HG02759 (cell line): Measurements from ENCODE around the gene C19orf38.

Source experiments
- ATAC-seq: cut with Tn5 transposase; IDR thresholded peaks from one replicate; pipeline ENCODE4 v1.9.1; 2021; ENCODE audit warnings: mild to moderate bottlenecking, moderate library complexity; ENCODE audit not compliant: unreplicated experiment

Gene C19orf38, protein sequence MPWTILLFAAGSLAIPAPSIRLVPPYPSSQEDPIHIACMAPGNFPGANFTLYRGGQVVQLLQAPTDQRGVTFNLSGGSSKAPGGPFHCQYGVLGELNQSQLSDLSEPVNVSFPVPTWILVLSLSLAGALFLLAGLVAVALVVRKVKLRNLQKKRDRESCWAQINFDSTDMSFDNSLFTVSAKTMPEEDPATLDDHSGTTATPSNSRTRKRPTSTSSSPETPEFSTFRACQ

DNA sequence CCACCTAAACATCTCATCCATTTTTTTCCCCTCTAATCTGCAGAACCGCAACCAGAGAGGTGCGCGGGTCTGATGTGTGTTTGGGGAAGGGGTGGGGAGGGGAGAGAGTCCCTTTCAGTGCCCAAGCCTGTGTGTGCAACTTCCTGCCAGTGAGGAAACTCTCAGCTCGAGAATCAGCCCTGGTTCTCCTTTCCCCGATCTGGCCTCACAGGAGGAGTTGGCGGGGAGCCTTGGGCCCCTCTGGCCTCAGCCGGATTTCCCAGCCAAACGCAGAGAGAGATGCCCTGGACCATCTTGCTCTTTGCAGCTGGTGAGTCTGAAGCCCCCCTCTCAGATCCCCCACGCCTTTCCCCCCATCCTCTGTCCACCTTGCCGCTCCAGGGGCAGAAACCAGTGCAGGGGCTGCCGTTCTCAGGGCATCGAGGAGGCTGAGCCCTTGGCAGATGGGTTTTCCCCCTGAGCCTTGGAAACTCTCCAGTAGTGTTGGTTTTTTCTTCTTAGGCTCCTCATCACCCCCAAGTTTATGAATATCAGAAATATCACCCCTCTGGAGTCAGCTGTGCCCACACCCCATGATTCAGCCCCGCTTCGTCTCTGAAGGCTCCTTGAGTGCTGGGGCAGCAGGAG, at the start of gene C19orf38:
C19orf38 (plus strand) TSS at position 186 of the 627 bp plus-strand sequence; CDS start at position 280, 94 bp downstream.
- no peak for ATAC-seq

DNA sequence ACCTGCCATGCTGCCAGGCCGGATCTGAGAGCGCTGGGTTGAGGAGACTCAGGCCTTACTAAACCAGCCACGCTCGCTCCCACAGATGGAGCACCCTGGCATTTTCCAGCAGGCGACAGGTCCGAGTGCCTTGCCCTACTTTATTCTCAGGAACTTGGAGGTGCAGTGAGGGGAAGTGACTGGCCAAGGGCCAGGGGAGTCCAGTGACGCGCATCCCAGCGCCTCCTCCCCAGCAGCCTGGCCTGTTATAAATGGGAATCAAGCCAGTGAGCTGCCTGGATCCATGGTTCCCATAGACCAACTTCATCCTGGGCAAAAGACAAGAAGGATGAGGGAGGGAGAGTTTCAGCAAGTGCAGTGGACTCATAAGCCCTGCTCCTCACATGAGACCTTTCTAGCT, 47.7 kb upstream of the C19orf38 start:
- ATAC-seq: no peak

DNA sequence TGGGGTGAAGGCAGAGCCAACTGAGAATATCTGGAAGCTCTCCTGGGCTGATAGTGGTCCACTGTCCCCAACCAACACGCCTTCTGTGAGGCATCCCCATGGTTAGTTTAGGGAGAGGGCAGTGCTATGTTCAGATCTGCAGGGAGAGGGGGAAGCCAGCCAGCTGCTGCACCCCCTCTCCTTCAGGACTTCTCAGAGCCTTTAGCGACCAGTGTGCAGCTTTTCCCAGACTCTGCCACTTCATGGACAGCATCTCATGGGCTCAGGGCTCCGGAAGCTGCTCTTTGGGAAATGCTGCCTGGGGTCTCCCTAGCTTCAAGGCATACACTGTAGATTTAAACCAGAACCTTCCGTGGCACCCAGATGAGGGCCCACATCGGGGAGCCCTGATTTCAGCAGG, 45.7 kb upstream of the C19orf38 start:
- ATAC-seq: no peak

DNA sequence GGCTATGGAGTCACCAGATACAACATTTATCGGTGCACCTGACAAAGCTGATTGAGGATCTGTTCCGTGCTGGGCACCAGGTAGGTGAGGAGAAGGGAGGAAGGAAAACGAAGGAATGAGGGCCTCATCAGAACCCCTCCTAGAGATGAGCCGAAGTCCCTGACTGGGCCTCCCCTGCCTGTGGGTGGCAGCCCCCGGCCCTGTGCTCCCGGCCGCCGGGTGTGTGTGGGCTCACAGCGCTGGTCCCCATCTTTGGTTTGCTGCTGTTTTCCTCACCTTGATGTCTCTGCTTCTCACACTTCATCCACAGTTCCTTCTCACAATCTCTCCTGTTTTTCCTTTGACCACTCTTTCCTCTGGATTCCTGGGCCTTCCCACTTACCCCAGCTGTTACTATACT, 45.0 kb upstream of the C19orf38 start:
- no peak for ATAC-seq

DNA sequence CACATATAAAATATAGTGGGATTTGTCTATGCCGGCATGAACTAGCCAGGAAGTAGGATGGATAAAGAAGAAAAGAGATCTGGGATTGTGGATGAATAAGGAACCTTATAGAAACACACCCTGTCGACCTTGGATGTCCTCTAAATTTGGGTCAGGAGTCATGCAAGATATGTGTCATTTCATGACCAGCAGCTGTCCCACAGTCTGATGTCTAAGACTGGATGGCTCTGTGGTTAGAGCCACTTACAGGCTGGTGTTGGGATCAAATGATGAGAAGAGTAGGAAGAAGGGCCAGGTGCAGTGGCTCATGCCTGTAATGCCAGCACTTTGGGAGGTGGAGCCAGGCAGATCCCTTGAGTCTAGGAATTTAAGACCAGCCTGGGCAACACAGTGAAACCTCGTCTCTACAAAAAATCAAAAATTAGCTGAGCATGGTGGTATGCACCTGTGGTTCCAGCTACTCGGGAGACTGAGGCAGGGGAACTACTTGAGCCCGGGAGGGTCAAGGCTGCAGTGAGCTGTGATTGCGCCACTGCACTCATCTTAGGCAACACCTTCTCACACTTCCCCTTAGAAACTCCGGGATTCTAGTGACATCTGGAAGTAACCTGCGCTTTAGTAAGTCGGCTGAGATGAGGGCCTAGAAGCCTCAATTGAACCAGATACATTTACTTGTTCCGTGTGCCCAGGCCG, 43.0 kb upstream of the C19orf38 start:
- ATAC-seq: no peak

DNA sequence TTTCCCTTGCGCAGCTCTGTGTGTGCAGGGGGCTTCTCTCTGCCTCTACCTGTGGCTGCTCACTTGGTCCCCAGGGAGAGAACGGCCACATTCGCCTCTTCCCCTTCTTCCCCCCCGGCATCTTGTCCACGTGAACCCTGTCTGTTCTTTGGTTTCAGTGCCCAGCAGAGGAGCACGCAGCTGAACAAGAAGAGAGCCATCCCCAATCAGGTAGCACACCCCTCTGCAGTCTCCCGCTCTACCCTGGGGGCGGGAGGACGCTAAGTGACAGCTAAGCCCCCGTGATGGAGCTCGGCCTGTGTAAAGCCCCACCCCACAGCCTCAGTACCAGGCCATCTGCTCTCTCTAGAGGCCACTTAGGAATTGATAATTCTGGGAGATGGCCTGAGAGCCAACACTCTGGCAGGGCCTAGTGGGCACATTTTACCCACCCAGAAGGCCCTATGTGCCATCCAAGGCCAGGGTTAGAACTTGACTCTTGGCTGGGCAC, 42.4 kb upstream of the C19orf38 start:
- ATAC-seq: no peak

DNA sequence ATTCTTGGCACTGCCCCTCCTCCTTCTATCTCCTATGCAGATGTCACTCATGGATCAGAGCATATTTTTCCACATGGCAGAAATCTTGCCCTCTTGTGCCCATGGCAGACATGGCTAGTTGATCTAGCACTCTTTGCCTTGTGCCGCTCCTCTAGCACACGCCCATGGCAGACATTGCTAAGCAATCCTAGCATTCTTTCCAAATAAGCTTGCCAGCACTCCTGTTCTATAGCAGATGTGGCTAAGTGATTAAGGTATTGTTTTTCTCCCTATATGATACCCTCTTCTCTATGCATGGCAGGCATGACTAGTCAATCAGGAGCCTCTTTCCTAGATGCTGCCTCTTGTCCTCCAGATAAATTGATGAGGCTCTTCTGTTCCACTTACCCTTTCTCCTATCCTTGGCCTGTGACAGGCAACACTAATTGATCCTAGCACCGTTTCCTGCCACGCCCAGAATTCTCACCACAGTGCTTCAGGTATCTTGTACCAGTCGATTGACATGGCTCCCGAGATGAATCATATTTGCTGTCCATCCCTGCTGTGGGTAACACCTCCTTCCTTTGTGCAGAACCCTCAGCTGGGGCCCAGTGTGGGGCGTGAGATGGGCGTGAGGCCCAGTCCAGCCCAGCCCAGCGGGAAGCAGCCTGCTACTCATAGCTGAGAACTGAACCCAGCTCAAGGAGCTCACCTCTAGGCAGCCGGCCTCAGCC, 39.1 kb upstream of the C19orf38 start:
- no peak for ATAC-seq

DNA sequence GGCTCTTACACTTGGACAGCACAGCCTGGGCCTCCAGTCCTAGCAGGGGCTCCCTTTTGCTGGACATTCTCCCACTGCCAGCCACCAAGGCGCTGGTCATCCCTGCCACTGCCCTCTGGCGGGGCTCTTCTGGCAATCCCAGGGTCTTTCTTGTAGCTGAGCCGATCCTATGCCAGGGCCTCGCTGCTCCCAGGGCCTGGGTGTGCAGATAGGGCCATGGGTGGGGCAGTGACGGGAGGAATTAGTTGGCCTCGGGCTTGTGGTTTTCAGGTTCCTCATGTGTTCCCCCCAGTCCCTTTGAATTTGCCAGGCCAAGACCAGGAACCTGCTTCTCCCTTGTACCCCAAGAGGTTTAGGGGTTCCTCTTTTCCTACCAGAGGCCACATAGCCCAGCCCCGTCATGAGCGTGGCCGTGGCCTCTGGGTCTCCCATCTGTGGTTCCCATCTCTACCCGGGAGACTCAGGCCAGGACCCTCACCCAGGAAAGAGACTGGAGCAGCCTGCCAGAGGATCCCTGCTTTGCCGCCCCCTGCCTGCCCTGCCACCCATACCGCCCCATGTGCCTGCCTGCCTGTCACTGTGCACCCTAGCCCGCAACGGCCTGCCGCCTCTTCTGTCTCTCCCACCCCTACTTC, 38.4 kb upstream of the C19orf38 start:
- no peak for ATAC-seq

DNA sequence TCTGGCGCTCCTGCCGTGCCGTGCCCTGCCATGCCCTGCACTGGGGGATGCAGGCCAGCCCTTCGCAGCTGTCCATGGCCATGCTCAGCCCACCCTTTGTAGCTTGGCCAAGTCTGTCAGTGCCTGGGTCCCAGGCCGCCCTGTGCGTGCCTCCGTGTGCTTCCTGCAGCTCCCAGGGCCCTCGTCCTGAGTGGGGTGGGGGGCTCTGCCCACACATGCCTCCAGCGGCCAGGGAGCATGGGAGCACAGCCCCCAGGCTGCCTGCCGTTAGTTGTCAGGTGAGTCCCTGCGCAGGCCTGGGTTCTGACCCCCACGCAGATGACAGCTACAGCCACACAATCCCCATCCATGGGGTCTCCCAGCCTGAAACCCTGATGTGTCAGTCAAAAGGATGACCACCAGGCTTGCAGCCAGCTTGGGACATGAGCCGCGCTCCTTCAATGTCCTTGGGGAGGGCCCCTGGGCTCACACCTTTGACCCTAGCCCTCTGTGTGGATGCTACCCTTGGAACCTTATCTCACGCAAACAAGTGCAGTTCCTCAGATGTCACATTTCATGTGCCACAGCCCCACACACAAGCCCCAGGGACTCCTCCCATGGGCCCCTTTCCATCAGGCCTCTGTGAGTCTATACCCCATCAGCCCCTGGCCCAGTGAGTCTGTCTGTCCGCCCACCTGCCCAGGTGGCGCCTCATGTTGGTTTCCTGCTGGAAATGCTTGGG, 36.7 kb upstream of the C19orf38 start:
- no peak for ATAC-seq

DNA sequence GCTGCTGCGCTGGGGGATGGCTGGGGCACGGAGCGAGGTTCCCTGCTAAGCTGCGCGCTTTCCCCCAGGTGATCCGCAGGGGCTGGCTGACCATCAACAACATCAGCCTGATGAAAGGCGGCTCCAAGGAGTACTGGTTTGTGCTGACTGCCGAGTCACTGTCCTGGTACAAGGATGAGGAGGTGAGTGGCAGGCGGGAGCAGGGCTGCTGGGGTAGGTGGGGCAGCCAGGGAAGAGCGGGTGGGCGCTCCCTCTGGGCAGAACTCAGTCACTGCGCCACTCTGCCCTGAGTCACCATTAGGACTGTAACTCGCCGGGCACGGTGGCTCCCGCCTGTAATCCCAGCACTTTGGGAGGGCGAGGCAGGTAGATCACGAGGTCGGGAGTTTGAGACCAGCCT, 36.0 kb upstream of the C19orf38 start:
- ATAC-seq: no peak

DNA sequence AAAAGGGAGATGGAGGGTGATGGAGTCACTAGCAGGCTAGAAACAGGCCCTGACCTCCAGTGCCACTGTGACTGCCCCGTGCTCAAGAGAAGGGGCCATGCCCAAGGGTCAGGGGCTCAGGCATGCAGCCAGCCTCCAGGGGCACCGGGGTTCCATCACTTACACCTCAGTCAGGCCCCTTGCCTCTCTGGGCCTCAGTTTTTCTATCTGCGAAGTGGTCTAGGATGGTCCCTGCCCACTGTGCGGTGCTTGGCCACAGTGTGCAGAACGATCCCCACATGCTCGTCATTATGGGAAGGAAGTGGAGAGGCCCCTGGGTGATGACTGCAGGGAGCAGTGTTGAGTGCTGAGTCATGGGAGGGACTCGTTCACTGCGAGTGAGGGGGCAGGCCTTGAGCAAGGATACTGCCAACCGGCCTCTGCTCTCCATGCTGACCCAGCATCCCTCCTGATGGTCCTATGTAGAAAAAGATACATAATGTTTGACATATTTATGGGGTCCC, 35.3 kb upstream of the C19orf38 start:
- no peak for ATAC-seq

DNA sequence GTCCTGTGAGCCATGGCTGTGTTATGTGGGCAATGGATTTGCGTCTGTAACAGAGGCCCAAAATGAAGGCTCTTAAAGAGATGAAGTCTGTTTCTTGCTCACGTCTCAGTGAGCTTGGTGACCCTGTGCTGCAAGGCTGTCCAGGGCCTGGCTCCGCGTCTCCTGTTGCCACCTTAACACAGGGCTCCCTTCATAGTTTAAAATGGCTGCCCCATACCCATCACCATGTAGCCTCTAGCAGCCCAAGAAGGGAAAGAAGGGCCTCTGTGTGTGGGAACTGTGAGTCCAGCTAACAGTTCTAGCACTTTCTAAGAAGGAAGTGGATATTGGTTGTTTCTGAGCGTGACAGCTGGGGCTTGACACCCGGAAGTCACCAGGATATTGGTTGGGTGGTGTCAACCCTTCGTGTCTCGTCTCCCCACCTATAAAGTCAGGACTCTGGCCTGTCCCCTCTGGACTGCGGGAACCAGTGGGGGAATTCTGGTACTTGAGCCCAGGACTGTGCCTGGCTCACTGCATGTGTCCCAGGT, 33.1 kb upstream of the C19orf38 start:
- ATAC-seq: no peak

DNA sequence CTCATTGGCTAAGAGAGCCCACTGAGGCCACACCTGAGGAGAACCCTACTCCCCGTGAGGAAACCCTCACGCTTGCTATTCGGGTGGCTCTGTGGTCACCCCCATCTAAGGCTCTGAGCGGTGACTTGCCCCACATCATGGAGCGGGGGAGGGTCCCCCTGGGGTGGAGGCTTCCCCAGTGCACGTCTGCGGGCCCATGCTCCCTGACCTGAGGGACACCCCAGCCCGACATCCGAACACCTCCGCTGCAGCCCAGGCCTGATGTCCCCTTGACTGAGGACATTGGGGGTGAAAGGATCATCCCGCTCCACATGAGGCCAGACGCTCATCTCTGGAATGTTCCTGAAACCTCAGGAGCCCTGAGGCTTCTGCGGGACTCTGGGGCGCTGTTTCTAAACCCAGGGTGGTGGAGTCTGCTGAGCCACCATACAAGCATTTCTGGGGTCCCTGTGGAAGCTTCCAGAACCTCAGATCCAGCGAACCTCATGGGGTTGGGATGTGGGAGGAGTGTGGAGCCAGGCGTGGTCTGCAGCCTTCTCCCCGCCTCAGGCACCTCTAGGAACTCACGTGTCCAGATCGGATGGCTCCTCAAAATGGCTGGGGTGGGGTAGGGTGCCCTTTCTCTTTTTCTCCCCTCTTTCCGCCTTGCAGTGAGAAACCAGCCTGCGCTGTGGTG, 32.1 kb upstream of the C19orf38 start:
- ATAC-seq: no peak

DNA sequence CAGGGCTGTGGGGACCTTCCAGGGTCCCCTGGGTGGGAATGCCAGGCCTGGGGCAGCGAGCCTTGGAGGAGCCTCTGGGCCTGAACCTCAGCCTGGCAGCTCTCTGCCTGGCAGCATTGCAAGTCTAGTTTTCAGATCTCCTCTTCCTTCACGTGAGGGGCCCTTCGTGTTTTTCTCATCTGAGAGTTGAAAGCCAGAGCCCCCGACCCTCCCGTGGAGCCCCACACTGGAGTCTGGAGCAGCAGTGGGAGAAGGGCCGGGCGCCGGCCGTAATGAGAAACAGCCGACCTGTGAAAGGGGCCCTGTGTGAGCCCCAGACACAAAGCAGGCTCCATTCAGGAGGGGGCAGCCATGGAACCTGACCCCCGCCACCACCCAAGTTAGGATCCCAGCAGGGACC, 31.5 kb upstream of the C19orf38 start:
- ATAC-seq: no peak

DNA sequence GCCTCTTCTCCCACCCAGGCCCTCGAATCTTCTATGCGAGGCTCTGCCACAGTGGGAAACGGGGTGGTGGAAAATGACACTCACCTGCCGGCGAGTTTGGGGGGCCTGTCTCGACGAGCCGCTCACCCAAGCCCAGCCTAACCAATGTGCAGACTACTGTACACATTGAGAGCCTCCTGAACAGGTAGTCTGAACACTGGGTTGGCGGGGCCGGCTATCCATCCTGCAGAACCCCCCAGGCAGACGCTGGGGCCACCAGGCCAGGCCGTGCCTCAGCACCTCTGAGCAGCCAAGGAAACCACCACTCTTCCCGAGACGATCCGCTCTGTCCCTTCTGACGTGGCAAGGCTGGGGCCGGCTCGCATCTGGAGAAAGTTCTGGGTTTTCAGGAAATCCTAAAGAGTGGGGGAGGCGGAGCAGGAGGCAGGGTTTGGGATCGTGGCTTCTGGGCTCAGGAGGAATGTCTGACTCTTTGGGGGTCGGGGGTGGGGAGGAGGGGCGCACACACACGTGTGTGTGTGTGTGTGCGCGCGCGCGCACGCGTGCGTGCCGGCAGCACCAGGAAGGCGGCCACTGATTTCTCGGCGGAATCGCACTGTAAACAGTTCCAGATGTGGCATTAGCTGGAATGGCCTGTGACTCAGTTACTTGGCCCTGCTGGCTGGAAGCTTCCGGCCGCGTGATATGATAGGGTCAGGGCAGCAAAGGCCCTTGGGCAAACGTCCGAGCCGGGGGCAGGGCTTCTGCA, 30.8 kb upstream of the C19orf38 start:
- ATAC-seq: no peak

DNA sequence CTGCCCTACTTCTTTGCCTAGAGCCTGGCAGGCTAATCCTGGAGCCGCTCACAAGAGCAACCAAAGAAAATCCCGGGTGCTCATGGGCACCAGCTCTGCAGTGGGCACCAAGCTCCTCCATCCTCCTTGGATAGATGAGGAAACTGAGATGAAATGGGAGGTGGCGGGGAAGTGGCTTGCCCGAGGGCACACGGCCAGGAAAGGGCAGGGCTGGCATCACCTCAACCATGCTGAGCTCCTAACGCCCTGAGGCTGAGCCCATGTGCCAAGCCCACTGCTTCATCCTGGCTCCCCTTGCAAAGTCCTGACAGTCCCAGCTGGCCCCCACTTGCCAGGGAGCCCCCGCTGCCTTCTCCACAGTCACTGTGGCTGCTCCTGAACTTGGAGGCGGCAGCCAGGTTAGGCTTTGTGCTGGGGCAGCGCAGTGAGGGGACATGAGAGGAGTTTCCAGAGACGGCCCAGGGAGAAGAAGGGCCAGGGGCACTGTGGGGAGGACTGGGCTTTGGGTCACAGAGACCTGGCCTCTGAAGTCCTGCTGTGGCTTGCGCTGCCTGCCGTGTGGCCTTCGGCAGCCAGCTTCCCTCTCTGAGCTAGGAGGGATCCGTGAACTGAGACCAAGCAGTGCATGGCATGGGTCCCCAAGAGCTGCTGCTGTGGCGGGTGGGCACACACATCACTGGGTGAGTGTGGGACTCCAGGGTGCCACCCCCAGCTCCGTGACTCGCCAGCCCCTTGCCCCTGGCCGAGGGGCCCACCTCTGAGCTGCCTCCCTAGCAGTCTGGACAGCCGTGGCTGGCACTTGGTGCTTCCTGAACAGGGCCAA, 29.7 kb upstream of the C19orf38 start:
- no peak for ATAC-seq

DNA sequence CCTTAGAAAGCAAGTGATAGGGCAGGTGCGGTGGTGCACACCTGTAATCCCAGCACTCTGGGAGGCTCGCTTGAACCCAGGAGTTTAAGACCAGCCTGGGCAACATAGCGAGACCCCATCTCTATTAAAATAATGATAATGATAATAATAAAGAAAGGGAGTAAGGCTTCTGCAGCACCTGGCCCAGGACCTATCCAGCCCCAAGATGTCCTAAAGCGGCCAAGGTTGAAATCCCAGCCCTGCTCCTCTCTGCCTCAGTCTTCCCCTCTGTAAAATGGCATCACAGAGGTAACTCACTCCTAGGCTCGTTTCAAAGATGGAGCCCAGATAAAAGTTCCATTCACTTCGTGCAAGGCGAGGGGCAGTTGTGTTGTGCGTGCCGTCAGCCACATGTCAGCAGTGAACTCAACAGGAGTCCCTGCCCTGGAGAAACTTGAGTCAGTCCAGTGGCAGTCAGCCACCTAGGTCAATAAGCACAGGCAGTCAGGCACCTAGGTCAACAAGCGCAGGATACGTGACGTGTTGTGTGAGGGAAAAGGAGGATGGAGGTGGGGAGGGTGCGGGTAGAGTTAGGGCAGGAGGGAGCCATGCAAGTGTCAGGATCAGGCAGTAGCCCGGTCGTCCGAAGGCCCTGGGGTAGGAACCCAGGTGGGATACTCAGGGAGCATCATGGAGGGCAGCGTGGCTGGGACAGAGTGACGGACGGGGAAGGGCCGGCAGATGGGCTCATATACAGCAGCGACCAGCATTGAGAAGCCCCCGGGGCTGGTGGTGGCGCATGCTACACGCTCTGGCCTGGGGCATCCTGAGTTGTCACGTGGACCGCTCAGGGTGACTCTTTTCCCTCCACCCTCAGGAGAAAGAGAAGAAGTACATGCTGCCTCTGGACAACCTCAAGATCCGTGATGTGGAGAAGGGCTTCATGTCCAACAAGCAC, 28.8 kb upstream of the C19orf38 start:
- ATAC-seq: no peak
